NCI-H1092 treated with DMSO at 0.1 percent for 48 hours (cell line): ENCODE data around the gene SLC1A2.
A peak's percentile ranks its signal among the peaks of the same experiment; 100 is the strongest.

Experiments used
- DNase-seq: peaks from one replicate; lab custom pipeline; 2025; lab: John Stamatoyannopoulos, UW

The SLC1A2 gene

DNA sequence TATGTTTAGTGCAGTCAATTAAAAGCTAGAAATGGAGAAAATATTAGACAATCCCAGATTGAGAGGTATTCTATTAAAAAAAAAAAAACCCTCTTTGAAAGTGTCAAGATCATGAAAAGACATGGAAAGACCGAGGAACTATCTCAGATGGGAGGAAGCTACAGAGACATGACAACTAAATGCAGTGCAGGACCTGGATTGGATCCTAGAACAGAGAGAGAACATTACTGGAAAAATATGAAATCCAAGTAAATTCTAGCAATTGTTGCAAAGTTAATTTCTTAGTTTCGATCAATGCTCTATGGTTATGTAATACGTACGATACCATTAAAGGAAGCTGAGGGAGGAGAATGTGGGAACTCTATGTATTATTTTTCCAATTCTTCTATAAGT is 43.2 kb downstream of the SLC1A2 start:
- no peak for DNase-seq

GRCh38 chr11:35375332-35376117 is 43.8 kb downstream of the SLC1A2 start:
- DNase-seq = no peak

DNA sequence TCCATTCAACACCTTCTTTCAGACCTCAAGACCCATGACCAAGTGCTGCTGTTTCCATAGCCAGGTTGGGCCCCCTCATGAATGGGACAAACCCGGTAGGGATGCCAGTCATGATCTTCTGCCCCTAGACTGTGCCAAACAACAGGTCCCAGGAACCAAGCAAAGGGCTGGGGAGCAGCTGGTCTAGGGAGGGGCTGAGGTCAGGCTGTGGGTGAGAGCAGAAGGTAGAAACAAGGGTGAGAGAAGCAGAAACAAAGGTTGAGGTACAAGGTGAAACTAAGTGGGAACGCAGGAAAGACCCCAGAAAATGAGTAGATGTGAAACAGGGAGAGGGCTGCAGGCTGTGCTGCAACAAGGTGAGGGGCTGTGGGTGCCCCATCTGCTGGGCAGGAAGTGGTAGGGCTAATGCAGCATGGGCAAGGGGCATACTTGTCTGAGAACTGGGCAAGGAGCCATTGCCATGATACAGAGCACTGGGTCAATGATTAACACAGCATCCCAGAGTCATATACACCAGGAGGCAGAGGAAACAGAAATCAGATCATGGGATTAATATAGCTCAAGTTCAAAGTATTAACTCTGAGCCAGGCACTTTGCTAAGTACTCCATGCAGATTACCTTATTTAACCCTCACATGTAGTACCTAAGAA is 45.9 kb downstream of the SLC1A2 start:
- no peak for DNase-seq

DNA sequence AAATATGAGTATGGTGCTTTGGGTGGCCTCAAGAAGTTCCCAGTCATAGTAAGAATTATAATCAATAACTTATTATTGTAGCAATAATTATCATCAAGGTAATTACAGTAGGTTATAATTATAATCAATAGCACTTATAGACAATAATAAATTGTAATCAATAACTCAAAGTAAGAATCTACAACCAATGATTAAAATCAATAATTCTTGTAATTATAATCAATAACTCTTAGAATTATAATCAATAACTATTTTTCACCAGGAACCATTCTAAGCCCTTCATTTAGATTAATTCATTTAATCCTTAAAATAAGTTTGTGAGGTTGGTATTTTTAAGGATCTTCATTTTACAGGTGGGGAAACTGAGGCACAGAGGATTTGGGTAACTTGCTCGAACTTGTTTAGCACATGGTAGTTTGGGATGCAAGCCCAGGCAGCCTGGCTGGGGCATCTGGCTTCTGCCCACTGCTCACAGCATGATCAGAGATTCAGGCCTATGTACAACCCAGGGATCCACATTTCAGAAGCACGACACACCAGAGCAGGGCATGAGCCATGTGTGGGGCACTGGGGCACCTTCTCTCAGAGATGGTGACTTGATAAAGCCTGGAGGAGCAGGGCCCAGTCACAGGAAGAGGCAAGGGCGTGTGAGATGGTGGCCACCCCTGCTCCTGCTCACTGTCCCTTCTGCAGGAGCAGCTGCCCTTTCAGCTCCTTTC is 46.6 kb downstream of the SLC1A2 start:
- no peak for DNase-seq

DNA sequence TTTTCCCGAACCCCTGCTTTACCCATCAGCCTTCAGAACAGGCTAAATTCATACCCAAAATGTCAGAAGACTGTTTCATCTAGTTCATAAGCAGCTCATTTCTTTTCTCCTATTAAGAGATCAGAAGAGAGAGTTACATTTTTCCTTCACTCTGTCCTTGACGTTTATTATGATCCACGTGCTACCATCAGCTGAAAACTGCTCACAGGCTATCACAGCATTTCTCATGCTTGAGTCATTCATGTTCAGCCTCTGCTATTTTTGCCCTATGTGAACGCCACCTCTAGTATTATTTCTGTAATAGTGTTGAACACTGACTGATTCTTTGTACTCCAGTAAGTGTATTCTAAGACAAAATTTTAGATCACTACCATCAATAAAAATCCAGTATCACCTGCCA is 51.9 kb downstream of the SLC1A2 start:
- DNase-seq = no peak

DNA sequence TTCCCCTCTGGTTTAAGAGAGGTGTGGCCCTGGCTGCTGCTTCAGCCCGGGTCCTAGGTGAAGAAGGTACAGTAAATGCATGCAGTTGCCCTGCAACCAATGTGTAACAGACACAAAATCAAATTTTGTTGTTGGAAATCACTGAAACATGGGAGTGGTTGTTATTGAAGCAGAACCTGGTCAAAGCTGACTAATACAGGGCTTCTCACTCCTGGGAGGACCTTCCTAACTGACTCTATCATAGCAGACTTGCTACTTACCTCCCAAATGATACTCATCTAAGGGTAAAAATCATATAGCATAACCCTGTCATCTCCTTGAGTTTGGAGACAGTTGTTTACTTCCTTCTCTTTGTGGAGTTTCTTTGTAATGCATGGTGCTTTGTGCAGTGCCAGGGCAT is 52.6 kb downstream of the SLC1A2 start:
- DNase-seq = no peak

DNA sequence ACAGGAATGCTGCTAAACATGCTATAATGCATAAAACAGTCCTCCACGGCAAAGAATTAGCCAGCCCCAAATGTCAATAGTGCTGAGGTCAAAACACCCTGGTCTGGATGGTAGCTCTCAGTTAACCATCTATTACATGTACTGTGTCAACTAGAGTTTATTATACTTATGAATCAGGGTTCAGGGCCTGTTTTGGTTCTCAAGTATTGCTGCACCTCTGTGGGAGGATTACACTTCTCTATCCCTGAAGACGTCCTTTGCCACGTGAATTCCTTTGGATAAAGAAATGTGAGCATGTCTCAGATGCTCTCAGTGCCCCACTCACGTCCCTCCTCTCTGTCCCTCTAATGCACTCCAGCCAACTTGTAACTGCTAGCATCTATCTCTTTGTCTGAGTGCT is 53.4 kb downstream of the SLC1A2 start:
- no peak for DNase-seq

DNA sequence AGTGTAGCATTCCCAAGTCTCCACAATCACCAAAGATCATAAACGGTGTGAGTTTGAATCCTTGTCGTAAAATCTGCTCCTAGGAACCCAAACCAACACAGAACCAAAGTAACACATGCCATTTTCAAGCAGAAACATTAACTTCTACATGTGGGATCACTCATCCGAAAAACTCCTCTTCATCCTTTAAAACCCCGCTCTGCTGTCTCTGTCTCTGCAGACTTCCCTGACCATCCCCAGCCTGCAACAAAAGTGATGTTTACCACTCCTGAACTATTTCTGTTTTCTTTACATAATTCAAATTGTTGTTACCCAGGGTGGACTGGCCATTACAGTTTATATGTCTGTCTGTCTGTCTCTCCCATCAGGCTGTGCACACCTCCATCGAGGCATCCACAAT is 54.0 kb downstream of the SLC1A2 start:
- DNase-seq = no peak

DNA sequence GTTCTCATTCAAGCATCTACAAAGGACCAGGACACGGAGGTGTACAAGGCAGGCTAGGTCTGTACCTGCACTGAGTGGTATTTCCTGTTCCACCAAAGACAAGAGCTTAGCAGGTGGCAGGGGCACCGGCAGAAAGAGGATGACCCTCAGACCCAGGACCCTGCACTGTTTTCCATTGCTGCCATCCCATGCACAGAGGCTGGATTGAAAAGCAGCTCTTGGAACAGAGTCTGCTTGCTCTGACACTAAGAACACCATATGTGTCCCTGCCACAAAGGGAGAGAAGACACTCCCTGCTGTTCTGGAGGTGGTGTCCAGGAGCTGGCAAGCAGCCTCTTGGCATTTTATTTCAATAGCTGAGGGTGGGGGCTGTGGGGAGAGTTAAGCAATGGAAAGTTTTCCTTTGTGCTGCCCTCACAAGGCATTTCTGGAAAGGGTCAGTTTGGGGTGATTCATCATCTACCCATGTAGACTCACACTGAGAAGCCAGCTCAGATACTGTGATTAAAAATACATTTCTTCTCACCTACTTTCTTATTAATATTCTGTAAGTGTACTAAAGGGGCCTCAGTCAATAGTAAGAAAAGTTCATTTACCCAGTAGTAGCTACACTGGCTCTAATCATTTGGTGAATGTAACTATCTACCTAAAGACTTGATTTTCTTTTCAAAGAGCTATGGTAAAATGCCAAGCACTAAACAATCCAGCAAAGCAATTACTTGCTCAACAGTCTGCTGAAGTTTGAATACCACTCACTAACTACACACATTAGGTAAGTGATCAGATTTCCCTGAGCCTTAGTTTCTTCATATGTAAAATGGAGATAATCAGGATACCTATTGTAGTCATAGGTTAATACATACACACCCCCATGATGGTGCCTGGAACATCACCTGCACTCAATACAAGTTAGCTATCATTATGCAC is 55.2 kb downstream of the SLC1A2 start:
- peak; percentile 3 for DNase-seq

DNA sequence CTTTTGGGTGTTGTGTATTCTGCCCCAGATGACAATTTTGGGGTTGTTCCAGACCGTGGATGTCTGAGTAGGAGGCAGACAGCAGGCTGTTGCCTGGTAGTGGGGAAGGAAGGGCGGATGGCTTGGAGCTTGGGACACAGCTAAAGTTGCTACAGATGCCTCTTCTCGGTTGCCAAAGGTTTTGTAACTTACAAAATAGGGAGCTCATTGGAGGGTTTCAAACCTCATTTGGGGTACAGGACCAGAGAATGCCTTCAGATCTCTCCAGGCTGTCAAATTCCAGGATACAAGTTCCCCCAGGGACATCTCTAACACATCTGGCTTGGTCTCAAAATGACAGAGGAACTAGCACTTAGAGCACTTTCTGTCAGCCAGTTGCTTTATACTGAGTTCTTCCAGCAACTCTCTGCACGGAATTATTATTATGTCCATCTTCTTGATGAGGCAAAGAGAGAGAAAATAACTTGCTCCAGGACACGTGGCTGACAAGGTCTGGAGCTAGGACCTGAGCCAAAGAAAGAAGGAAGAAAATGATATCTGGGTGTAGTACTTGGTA is 56.0 kb downstream of the SLC1A2 start:
- DNase-seq = no peak

DNA sequence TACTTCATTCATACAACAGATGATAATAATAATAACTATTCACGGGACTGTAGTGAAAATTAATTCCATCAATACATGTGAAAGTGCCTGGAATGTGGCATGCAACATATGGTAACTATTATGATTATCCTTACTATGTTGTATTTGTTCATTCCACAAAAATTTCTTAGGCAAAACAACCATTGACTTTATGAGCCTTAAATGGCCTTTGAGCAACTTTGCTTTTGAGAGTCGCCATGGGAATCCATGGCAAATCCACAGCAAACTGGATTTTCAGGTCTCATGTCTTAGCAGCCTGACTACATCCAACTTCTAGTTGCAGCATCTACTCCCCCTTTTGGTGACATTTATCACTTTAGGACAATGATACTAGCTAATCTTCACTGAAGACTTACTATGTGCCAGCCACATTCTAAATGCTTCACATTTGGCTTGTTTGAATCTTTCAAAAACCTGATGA is 56.8 kb downstream of the SLC1A2 start:
- DNase-seq = no peak

DNA sequence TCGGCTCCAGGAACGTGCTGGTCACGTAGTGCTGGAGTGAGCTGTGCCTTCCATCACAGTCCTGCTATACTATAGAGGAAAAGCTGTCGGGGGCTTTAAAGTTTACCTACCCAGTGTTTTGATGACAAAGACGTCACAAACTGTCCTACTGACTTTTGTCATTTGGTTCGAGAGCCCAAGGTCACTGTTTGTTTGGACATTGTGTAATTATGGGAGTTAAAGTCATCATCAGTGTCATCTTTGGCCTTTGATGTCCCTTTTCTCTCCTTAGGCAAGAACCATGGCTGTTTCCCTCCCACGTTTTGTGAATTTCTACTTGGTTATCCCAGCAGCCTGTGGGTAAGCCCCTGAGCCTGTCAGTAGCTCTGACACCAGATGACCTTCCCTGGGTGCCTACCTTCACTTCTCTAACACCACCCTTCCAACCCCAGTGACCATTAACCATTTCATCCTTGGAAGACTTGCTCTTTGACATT is 59.3 kb downstream of the SLC1A2 start:
- DNase-seq = no peak

DNA sequence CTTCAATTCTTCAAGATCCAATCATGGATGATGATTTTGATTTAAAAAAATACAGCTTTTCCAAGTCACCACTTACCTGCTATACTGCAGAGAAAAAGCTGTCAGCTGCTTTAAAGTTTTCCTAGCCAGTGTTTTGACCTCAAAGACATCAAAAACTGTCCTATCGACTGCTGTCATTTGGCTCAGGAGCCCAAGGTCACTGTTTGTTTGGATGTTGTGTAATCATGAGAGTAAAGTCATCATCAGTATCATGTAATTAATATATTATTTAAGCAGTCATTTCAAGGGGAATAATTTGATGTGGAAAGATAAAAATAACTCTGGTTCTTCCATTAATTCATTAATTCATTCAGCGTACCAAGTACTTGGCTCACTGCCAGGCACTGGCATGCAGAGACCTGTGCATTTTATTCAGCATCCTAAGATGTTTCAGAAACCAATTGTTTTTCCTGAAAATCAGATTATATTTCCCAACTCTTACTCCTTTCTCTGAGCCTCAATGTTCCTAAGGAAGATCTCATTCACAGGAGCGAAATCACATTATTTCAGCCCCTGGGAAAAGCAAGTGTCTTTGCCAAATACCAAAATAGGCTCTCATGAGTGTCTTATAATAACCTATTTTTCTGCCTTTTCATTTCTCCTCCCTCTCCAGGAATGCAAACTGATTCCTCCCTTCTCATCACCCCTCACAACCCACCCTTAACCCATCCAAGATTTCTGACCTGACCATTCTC is 59.9 kb downstream of the SLC1A2 start:
- no peak for DNase-seq

DNA sequence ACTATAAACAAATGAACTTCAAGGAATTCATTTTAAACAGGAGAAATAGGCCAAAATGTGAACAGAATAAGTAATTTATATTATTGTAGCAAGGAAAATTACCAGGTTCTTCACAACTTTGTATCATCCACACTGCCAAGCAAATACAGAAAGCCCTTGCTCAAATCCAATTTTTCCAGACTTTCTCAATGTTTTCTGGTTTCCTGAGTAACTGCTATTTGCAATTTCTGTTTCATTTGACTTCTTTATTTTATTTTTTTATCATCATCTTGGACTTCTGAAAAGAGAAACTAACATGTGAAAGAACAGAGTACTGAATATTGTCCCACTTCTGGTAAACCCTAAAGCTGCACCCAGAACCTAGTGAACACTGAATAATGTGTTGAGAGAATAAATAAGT is 61.0 kb downstream of the SLC1A2 start:
- DNase-seq = no peak

DNA sequence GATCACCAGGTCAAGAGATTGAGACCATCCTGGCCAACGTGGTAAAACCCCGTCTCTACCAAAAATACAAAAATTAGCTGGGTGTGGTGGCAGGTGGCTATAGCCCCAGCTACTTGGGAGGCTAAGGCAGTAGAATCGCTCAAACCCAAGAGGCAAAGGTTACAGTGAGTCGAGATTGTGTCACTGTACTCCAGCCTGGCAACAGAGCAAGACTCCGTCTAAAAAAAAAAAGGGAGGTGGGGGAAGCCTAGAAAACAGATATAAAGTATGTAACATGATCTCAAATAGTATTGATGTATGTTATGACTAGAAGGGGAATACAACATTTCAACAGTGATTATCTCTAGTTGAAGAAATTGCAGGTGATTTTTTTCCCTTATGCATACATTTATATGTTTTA is 61.4 kb downstream of the SLC1A2 start:
- DNase-seq = no peak

DNA sequence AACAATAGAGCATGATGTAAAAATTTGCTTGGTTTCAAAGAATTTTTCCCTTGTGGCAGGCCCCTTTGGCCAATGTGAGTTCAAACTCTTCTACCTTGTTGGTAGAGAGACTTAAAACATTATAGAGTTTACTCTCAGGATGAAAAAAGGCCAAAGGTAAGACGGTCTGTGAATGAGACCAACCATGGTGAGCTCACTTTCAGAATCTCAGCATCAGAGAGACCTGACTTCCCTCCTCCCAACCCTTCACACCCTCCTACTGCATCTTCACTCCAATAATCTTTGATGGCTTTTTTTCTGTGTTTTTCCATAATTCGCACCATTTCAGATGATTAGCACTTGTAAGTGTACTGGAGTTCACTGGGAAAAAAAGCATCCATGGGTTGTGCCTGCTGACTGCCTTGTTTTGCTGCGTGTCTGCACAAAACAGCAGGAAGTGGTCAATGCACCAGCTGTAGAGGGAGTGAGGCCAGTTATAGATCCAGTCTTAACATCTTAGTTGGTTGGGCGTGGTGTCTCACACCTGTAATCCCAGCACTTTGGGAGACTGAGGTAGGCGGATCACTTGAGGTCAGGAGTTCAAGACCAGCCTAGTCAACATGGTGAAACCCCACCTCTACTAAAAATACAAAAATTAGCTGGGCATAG is 64.1 kb downstream of the SLC1A2 start:
- no peak for DNase-seq

DNA sequence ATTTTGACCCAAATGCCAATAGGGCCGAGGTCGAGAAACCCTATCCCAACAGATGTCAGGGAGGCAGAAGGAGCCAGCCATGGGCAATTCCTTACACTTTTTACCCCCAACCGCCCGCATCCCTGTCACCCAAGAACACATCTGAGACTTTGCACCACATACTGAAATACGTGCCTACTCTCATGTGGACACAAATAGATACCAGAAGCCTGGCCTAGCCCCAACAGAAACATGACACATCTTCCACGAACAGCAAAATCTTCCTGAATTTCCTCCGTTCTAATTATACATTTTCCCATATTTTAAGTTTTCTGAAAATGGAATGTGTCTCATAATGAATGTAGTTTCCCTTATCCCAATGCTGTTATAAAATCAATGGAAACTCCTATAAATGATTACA is 64.7 kb downstream of the SLC1A2 start:
- DNase-seq = no peak

GRCh38 chr11:35352077-35352888 is 67.1 kb downstream of the SLC1A2 start:
- no peak for DNase-seq

- DNase-seq = no peak
Measured at GRCh38 chr11:35349897-35350296, 69.5 kb downstream of the SLC1A2 start.
